ENCODE results near the gene SCN10A. TPM values are rescaled to one million over a fixed set of nuclear protein-coding genes. Genes with fewer than 3 reads are reported as not detected.

Gene SCN10A
- total and polyA plus RNA-seq, 2 experiments from 2014 or later, result 0.03 TPM; not detected in 1

- H3K9me2 ChIP-seq (ENCODE audit: insufficient read depth), result peaks cover 12% of the 10 kb centered on the region; the same call in 1 of the 2 replicates
- H3K9me3 Mint-ChIP-seq, result no peaks in the 10 kb centered on the region
- H3K27ac ChIP-seq (ENCODE audit: low read depth), result no peak overlapping the region
- no peak overlapping the region for H2AFZ ChIP-seq
- peaks cover 4% of the 10 kb centered on the region for H3K27me3 Mint-ChIP-seq (ENCODE audit: insufficient read depth, low read depth, poor library complexity)
- H3K27ac Mint-ChIP-seq, result no peak overlapping the region
- H3K4me2 ChIP-seq, result no peak overlapping the region
- no peak overlapping the region for H3K4me3 Mint-ChIP-seq
- DNase-seq (ENCODE audit: low spot score), result peak; percentile 2
- no peak overlapping the region for H3K4me3 ChIP-seq
- H3K36me3 Mint-ChIP-seq (ENCODE audit: low read depth), result no peaks in the 10 kb centered on the region
- no peaks in the 10 kb centered on the region for H3F3A ChIP-seq (replicated peaks; ENCODE audit: low read depth)
- no peak for ATAC-seq
- H3K79me2 ChIP-seq (replicated peaks; ENCODE audit: insufficient read depth), result no peaks in the 10 kb centered on the region
- no peaks in the 10 kb centered on the region for H4K20me1 ChIP-seq (replicated peaks; ENCODE audit: insufficient read depth)
- H3K36me3 ChIP-seq (ENCODE audit: insufficient read depth), result no peaks in the 10 kb centered on the region
- no peaks in the 10 kb centered on the region for H3K27me3 ChIP-seq (ENCODE audit: insufficient read depth)
- TF ChIP-seq EZH2 (IDR thresholded peaks at IDR 0.05; ENCODE audit: low read depth, unreplicated experiment), result no peak
- TF ChIP-seq ZNF462 (CRISPR knock-in tag; IDR thresholded peaks at IDR 0.05), result peak; percentile 50; the same call in 1 of the 2 replicates
- TF ChIP-seq ZNF114 (CRISPR knock-in tag; IDR thresholded peaks at IDR 0.05), result no peak
- TF ChIP-seq CREB1 (CRISPR knock-in tag; IDR thresholded peaks at IDR 0.05; ENCODE audit: low read depth), result no peak
- H3K4me1 Mint-ChIP-seq, result peaks cover 29% of the 10 kb centered on the region
- H3K4me1 ChIP-seq (ENCODE audit: insufficient read depth), result peaks cover 7% of the 10 kb centered on the region
These were observed 20.5 kb upstream of the SCN10A start for GRCh38 chr3:38836561-38836960.

GRCh38 chr3:38835939-38836338 lies 19.9 kb upstream of the SCN10A start:
- H3K4me1 Mint-ChIP-seq, result peaks cover 29% of the 10 kb centered on the region
- H3K27ac ChIP-seq (ENCODE audit: low read depth), result no peak overlapping the region
- no peak overlapping the region for H3K27ac Mint-ChIP-seq
- no peak overlapping the region for H3K4me2 ChIP-seq
- no peaks in the 10 kb centered on the region for H4K20me1 ChIP-seq (replicated peaks; ENCODE audit: insufficient read depth)
- H3K4me1 ChIP-seq (ENCODE audit: insufficient read depth), result peaks cover 7% of the 10 kb centered on the region
- ATAC-seq (no peak), DNase-seq (ENCODE audit: low spot score) (no peak)
- H3K9me3 Mint-ChIP-seq, result no peaks in the 10 kb centered on the region
- H3K36me3 ChIP-seq (ENCODE audit: insufficient read depth), result no peaks in the 10 kb centered on the region
- H3K9me2 ChIP-seq (ENCODE audit: insufficient read depth), result peaks cover 12% of the 10 kb centered on the region; the same call in 1 of the 2 replicates
- H3F3A ChIP-seq (replicated peaks; ENCODE audit: low read depth), result no peaks in the 10 kb centered on the region
- no peaks in the 10 kb centered on the region for H3K79me2 ChIP-seq (replicated peaks; ENCODE audit: insufficient read depth)
- H3K27me3 Mint-ChIP-seq (ENCODE audit: insufficient read depth, low read depth, poor library complexity), result peaks cover 4% of the 10 kb centered on the region
- no peaks in the 10 kb centered on the region for H3K36me3 Mint-ChIP-seq (ENCODE audit: low read depth)
- H3K27me3 ChIP-seq (ENCODE audit: insufficient read depth), result no peaks in the 10 kb centered on the region
- H3K4me3 ChIP-seq, result no peak overlapping the region
- H3K4me3 Mint-ChIP-seq, result no peak overlapping the region
- H2AFZ ChIP-seq, result no peak overlapping the region
- TF ChIP-seq EZH2phosphoT487 (IDR thresholded peaks at IDR 0.05; ENCODE audit: unreplicated experiment) (no peak), JUNB (IDR thresholded peaks at IDR 0.05; ENCODE audit: unreplicated experiment) (no peak), CREB1 (CRISPR knock-in tag; IDR thresholded peaks at IDR 0.05; ENCODE audit: low read depth) (no peak), REST (IDR thresholded peaks at IDR 0.05; ENCODE audit: unreplicated experiment) (no peak), ZNF331 (CRISPR knock-in tag; IDR thresholded peaks at IDR 0.05; ENCODE audit: low read depth) (no peak), STAT1 (IDR thresholded peaks at IDR 0.05; ENCODE audit: unreplicated experiment) (no peak), ZNF114 (CRISPR knock-in tag; IDR thresholded peaks at IDR 0.05) (no peak), ETS1 (IDR thresholded peaks at IDR 0.05) (no peak), NANOG (IDR thresholded peaks at IDR 0.05; ENCODE audit: borderline replicate concordance) (no peak)
